Activated T-cell treated with anti-CD3 and anti-CD28 coated beads, Interleukin-2, amount 50 U/mL, for 1 hour (primary cell): ENCODE measurements around the gene SETD7.

Experiments used
- DNase-seq: peaks from one replicate; pipeline ENCODE4 v3.0.0-alpha.2; 2020

The SETD7 gene

DNA sequence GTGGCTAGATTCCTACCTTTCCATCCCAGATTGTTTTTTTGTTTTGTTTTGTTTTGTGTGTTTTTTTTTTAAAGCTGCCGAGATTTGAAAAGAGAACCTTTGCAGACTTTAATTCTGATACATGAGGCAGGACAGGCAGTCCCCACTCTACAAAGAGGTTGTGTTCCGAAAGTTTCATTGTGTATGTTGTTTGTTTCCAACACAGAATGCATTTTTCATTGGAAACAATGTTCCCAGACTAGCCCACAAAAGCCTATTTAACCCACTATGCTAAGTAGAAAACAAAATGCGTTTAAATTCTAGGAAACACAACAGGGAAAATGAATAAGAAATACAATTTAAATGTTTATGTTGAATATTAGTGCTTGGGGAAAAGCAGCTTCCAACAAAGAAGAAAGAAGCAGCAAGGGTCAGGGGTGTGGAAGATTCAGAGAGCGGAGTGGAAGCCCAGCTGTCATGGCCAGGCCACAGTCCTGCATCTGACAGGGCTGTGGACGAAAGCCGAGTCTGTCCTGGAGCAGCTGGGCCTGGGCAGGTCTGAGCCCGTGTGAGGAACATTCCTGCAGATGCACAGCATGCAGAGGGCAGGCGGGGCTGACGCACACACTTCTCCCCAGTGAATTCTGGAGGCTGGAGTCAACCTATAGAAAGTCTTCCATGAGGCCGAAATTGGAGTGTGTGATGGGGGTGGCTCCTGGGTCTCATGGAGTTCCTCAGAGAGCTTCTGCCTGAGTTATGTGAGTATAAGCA lies 12.4 kb upstream of the SETD7 start:
- DNase-seq: no peak

DNA sequence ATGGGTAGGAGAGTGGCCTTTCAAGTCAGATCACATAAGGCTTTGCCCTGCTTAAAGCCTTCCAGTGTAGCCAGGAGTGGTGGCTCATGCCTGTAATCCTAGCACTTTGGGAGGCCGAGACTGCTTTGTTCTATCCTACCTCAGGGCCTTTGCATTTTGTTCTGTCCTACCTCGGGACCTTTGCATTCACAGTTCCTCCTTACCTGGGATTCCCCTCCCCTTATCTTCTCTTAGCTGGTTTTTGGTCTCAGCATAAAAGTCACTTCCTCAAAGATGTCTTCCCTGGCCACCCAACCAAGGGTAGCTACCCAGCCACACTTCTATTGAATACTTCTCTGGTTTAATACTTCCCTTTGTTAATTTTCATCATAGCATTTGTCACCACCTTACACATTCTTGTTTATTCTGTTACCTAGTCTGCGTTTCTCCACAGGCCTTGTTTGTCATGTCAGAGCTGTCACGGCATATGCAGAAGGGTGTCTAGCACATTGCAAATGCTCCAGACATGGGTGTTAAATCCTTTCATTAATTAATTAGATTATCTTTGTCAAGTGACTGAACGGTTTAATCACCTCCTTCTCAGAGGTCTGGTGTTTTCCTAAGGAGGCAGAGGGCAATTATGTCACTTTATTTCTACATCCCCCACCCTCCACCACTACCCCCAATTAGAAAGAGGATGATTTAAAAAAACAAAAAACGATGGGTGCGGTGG lies 11.3 kb upstream of the SETD7 start:
- DNase-seq: no peak

DNA sequence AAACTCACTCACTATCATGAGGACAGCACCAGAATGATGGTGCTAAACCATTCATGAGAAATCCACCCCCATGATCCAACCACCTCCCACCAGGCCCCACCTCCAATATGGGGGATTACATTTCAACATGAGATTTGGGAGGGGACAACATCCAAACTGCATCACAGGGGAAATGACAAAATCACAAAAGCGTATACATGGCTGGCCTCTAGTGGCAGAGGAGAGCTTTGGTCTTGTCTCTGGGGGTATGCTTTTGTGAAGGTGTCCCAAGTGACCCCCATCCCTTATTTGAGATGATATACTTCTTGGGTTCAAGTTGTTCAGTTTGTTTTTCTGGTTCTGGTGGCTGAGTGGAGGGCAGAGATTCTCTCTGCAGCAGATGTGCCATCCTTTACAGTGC lies 8.5 kb upstream of the SETD7 start:
- no peak for DNase-seq

GRCh38 chr4:139563515-139563914 lies 7.5 kb upstream of the SETD7 start:
- DNase-seq: no peak

- DNase-seq: no peak
These were observed 6.8 kb upstream of the SETD7 start for GRCh38 chr4:139562839-139563238.

GRCh38 chr4:139562067-139562684 lies 6.2 kb upstream of the SETD7 start:
- DNase-seq: no peak

GRCh38 chr4:139560406-139561104 lies 4.5 kb upstream of the SETD7 start:
- no peak for DNase-seq

GRCh38 chr4:139559687-139560086 lies 3.7 kb upstream of the SETD7 start:
- no peak for DNase-seq

DNA sequence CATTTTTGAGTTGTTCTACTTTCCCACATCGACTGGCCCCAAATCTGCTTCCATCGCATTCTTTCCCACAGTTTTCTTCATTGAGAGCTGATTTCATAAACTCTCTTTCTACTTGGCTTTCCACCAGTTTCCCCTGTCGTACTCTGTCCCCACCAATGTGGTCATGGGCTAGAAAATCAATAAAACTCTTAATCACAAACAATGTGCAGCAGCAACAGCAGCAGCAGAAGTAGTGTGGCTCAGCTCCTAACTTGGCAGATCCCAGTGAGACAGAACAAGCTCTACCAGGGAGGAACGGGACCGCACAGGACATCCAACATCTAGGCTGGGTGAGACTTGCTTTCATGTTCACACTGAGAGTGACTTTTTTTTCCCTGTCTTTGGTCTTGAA lies 3.1 kb upstream of the SETD7 start:
- no peak for DNase-seq

DNA sequence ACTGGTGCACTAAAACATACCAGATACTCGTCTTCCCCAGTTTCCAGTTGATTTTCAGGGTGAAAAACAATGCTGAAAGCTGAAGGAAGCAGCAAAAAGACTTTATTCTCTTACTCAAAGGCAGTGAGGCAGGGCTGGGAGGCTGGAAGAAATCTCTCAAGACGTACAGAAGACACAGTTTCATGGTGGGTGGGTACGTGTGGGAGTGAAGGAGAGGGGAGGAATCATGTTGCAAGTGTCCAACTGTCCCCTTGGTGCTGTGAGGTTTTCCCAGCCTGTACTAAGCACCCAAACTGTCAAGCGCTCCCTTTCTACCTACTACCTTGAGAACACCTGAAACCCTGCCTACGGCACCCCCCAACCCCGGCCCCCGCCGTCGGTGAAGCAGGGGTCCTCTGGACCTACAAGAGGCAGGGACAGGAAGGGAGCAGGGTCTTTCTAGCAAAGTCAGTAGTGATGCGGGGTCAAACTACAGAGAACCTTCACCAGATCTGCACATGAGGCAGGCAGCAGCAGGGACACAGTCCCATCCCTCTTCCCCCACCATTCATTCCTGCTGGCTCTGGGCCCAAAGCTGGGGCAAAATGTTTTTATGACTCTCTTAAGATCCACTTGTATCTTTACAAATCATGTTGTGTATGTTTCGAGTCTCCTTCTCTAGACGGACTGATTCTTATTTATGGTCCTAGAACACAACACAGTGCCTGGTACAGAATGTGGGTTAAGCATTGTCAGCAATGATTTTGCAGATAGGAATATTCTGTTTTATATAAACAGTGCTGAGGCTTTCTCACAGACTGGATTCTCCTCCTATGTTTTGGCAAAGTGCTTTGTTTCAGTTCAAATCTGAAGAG lies 2.4 kb upstream of the SETD7 start:
- DNase-seq: no peak

DNA sequence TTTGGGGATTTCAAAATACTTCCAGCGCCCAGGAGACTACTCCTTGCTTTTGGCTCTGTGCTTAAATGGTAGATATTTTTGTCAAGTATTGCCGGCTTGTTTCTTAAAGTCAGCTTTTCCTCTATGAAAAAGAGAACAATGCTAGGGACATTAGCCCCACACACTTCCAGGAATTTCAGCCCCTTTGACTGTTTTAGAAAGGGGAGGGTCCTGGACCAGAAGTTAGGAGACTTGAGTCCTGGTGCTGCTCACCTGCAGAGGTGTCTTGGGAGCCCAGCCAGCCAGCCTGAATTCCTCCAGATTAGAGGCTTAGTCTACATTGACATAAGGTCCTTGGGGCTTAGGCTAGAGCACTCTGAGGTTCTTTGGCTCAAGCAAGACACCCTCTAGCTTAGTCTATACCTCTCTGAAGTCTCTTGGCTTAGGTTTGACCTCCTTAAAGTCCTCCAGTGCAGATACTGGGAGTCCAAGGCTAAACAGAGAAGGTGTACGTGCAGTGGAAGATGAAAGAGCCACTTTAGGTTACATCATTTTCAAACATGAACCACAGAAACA lies 1.6 kb upstream of the SETD7 start:
- DNase-seq: no peak

DNA sequence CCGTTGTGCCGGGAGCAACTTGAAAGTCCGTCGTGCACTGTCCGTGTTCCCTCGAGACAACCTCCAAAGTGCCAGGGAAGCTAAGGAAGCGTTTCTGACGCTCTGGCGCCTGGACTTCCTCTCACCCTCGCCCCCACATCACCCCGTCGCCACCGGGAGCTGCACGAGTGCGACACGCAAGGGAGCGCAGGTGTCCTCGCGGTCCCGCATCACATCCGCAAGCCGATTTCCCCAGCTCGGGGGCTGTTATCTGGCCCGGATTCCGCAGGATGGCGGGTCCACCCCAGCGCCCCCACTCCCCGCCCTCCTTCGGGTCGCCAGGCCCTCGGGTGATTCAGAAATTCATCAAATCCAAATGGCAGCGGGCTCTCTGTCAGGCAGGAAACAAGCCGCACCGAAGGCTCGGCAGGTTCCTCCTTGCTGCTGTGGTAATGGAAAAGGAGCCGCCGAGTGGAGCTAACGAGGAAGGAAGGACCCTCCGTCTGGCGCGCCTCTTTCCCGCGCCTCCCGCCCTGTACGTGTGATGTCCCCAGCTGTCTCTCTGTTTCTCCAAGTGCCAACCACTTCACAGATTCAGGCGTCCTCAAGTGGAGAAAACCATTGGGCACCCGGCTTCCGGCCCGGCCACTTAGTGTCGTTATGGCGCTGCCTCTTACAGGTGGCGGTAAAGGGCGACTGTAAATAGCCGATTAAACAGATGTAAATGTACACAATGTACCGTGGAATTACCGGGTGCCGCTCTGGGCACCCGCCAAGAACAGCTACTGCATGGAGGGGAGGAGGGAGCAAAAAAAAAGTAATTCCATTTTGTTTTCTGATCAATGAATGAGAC lies 921 bp upstream of the SETD7 start:
- DNase-seq: peak; percentile 60

DNA sequence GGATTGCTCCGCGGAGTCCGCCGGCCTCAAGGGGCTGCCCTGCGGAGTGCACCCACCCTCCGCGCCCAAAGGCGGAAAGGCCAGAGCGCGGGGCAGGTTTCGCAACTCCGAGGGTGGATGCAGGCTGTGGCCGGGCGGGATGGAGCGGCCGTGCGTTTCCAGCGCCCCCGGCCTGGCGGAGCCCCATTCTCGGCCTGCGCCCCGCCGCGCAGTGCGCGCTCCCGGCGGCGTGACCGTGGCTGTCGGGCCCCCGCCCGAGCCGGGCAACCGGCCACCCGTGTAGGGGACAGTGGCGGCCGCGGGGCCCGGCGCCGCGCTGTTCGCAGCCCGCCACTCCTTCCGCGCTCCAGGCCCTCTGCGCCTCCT lies 331 bp downstream of the SETD7 start:
- DNase-seq: no peak

DNA sequence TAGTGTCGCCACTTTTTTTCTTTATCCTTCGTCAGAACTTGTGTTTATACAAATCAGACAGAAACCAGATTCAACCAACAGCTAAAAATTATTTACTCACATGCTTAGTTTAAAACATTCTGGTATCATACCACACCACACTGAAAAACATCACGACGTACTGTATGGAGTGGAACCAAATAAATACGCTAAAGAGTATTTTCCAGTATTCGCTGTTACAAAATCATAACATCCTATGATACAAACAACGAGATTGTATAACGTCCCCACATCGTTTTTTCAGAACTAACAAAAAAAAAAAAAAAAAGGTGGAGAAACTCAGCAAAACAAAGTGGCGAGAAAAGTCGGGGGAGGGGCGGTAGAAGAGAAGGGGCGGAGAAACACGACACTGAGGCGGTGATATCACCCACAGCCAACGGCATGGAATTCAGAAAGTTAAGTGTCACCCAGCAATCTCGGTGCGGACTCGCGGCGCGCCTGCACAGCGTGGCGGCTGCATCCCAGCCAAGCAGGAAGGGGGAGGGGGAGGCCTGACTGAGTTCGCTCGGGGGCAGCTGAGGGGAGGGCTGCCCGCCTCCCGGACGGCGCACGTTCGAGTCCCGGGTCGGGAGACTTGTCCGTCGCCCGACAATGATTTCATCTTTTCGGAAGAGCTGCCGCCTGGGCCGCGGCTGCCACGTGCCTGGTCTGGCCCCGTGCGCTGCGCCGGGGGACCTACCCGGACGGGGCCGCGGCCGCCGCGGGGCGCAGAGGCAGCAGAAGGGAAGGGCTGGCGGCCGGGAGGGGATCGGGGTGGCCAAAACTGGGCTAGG lies 920 bp downstream of the SETD7 start:
- peak; percentile 78 for DNase-seq

GRCh38 chr4:139554642-139554892 lies 1.5 kb downstream of the SETD7 start:
- no peak for DNase-seq

DNA sequence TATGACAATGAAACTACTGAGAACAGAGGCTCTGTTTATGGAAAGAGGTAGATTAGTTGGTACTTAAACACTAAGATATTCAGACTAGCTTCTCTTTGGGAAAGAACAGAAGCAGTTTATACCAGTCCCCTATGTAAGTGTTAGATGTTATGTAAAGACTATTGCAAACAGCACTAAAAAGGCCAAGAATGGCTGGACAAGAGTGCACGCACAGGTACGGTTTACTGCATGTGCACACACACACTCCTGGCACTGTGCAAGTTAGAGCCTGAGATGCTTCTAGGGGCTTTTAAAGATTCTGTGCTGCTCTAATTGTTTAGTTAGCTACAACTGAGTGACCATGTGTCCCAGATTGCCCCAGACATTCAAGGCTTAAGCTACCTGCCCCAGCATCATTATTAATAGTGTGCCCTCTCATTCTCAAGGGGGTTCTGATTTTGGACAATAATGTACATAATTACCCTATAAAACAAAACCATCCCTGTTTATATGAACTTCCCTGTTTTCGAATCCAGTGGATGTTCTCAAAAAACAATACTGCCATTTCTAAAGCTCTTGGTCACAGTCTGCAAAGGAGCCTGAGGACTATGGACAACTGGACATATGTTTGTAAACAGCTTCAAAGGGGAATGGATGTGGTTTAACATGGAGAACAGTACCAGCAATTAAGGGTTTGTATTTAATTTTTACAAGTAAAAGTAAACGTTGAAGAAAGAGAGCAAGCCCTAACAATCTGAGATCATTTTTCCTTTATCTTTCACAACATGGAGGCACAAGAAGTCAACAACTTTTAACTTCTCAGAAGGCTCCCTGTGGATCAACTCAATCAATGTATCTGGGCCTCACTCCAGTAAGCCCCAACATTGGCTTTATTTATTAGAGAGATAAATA lies 2.0 kb downstream of the SETD7 start:
- no peak for DNase-seq

- DNase-seq: no peak
These were observed 3.3 kb downstream of the SETD7 start for GRCh38 chr4:139552517-139553307.

- no peak for DNase-seq
These were observed 5.1 kb downstream of the SETD7 start for GRCh38 chr4:139550724-139551429.
